ENCODE data around the gene MCCD1.

DNA sequence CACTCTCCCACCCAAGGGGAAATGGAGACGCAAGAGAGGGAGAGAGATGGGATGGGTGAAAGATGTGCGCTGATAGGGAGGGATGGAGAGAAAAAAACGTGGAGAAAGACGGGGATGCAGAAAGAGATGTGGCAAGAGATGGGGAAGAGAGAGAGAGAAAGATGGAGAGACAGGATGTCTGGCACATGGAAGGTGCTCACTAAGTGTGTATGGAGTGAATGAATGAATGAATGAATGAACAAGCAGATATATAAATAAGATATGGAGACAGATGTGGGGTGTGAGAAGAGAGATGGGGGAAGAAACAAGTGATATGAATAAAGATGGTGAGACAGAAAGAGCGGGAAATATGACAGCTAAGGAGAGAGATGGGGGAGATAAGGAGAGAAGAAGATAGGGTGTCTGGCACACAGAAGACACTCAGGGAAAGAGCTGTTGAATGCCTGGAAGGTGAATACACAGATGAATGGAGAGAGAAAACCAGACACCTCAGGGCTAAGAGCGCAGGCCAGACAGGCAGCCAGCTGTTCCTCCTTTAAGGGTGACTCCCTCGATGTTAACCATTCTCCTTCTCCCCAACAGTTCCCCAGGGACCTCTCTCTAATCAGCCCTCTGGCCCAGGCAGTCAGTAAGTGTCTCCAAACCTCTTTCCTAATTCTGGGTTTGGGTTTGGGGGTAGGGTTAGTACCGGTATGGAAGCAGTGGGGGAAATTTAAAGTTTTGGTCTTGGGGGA lies 47.4 kb downstream of the MCCD1 start:
- TF ChIP-seq, protein P1, sequence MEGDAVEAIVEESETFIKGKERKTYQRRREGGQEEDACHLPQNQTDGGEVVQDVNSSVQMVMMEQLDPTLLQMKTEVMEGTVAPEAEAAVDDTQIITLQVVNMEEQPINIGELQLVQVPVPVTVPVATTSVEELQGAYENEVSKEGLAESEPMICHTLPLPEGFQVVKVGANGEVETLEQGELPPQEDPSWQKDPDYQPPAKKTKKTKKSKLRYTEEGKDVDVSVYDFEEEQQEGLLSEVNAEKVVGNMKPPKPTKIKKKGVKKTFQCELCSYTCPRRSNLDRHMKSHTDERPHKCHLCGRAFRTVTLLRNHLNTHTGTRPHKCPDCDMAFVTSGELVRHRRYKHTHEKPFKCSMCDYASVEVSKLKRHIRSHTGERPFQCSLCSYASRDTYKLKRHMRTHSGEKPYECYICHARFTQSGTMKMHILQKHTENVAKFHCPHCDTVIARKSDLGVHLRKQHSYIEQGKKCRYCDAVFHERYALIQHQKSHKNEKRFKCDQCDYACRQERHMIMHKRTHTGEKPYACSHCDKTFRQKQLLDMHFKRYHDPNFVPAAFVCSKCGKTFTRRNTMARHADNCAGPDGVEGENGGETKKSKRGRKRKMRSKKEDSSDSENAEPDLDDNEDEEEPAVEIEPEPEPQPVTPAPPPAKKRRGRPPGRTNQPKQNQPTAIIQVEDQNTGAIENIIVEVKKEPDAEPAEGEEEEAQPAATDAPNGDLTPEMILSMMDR (conservative IDR thresholded peaks at IDR 0.05; ENCODE audit: low read depth, low read length) = no peak
- no peak for TF ChIP-seq EZH2phosphoT487 (IDR thresholded peaks at IDR 0.05; ENCODE audit: borderline replicate concordance, low read length)
